ENCODE measurements around the gene PNLIPRP2. TPM values are rescaled to one million over a fixed set of nuclear protein-coding genes. Genes with fewer than 3 reads are reported as not detected.

Gene PNLIPRP2
- total RNA-seq, 1 experiment from 2014 or later = 0.24 TPM

DNA sequence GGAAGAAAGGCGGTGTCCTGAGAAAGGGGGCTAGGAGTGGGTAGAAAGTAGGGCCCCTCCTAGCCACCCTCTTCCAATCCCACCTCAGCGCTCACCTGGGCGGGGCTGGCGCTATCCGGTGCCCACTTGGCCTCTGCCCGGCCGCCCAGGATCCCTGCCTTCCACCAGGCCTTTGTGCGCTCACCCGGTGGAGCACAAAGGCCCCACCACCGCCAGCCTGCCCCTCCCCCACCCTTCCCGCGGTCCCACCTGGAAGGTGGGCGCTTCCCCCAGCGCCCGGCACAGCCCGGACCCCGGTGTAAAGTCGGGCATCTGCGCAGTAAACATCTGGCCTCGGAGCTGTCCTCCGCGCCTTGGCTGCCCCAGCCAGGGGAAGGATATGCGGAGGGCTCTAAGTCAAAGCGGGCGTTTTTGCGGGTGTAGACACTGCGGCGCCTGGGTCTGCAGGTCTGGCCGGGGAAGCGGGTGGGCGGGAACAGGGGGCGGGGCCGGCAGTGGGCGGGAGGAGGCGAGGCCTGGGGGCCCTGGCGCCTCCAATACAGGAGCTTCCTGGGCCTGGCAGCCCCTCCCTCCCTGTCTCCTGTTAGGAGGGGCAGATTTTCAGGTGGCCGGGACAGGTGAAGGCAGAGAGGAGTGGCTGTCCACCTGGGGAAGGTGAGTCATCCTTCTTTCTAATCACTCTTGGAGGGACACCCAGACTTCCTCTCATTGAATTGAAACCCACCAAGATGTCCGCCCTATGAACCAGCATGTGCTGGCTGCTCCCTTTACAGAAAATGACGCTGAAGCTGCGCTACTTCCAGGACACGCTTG, 49.3 kb downstream of the PNLIPRP2 start:
- H3K27ac Mint-ChIP-seq = peak overlapping the region; percentile 39 to 88 (median 77); a peak in 6 of 7 replicates

More for the DNA sequence above, 49.3 kb downstream of the PNLIPRP2 start:
- peak; percentile 97 for DNase-seq
- peak overlapping the region; percentile 73 to 85 for H3K4me3 Mint-ChIP-seq
- H3K79me1 ChIP-seq (ENCODE audit: insufficient read depth, low read depth, low read length, poor library complexity, severe bottlenecking) = no peaks in the 10 kb centered on the region
- H2AK5ac ChIP-seq (ENCODE audit: insufficient read length, low read length) = no peak overlapping the region
- H3K18ac ChIP-seq (ENCODE audit: insufficient read length, low read depth, low read length) = peak overlapping the region; percentile 80
- H2AFZ ChIP-seq (ENCODE audit: low read length) = no peak overlapping the region
- H3K23me2 ChIP-seq (ENCODE audit: insufficient read length, low read depth, low read length, poor library complexity, severe bottlenecking) = peaks cover 8% of the 10 kb centered on the region
- no peak overlapping the region for H2BK12ac ChIP-seq (ENCODE audit: insufficient read length, low read depth, low read length)
- H4K8ac ChIP-seq (replicated peaks; ENCODE audit: insufficient read length, low read depth, low read length) = no peak overlapping the region
- H2BK5ac ChIP-seq (ENCODE audit: insufficient read length, low read length) = no peak overlapping the region
- H3K4me1 Mint-ChIP-seq = peaks cover 23 to 29% of the 10 kb centered on the region in 2 experiments
- H3K9ac ChIP-seq (ENCODE audit: extremely low read depth, insufficient read length, low read length) = peak overlapping the region; percentile 57
- TF ChIP-seq, protein P1, sequence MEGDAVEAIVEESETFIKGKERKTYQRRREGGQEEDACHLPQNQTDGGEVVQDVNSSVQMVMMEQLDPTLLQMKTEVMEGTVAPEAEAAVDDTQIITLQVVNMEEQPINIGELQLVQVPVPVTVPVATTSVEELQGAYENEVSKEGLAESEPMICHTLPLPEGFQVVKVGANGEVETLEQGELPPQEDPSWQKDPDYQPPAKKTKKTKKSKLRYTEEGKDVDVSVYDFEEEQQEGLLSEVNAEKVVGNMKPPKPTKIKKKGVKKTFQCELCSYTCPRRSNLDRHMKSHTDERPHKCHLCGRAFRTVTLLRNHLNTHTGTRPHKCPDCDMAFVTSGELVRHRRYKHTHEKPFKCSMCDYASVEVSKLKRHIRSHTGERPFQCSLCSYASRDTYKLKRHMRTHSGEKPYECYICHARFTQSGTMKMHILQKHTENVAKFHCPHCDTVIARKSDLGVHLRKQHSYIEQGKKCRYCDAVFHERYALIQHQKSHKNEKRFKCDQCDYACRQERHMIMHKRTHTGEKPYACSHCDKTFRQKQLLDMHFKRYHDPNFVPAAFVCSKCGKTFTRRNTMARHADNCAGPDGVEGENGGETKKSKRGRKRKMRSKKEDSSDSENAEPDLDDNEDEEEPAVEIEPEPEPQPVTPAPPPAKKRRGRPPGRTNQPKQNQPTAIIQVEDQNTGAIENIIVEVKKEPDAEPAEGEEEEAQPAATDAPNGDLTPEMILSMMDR (conservative IDR thresholded peaks at IDR 0.05) = no peak
- H4K91ac ChIP-seq (ENCODE audit: insufficient read length, low read depth, low read length) = no peak overlapping the region
- H3K9me3 Mint-ChIP-seq = no peaks in the 10 kb centered on the region
- no peaks in the 10 kb centered on the region for H4K20me1 ChIP-seq (ENCODE audit: control insufficient read depth, insufficient read depth, insufficient read length)
- no peak overlapping the region for H3K56ac ChIP-seq (ENCODE audit: insufficient read length, low read depth, low read length)
- H4K5ac ChIP-seq (ENCODE audit: insufficient read length, low read depth, low read length) = no peak overlapping the region
- no peaks in the 10 kb centered on the region for H3K27me3 Mint-ChIP-seq (ENCODE audit: low read depth)
- H3K4ac ChIP-seq (ENCODE audit: low read depth, low read length) = no peak overlapping the region
- peaks cover 7% of the 10 kb centered on the region; the same call in 1 of the 2 replicates for H3K4me1 ChIP-seq (ENCODE audit: insufficient read depth, low read length)
- H2BK120ac ChIP-seq (ENCODE audit: low read depth, low read length, poor library complexity, severe bottlenecking) = no peak overlapping the region
- 0 out of 2 replicates have a peak, but pooled peaks cover 2% of the 10 kb centered on the region for H3K79me2 ChIP-seq (ENCODE audit: insufficient read depth, low read length)
- peak overlapping the region; percentile 91; the same call in 1 of the 2 replicates for H3K14ac ChIP-seq (ENCODE audit: insufficient read depth, low read length)
- H3K4me2 ChIP-seq (ENCODE audit: insufficient read depth, insufficient read length, low read length) = peak overlapping the region; percentile 56
- no peak overlapping the region for H3K27ac ChIP-seq (ENCODE audit: insufficient read length, low read depth, low read length)
- H3T11ph ChIP-seq (ENCODE audit: low read length) = no peak overlapping the region
- WGBS (ENCODE audit: extremely low coverage, insufficient read length, low lambda C conversion rate) = no CpG with 5 or more reads among the region's 41 CpGs
- H2BK20ac ChIP-seq (ENCODE audit: low read depth, low read length, poor library complexity, severe bottlenecking) = no peak overlapping the region
- no peaks in the 10 kb centered on the region for H3K9me3 ChIP-seq (ENCODE audit: control insufficient read depth, low read depth, low read length)
- no peaks in the 10 kb centered on the region for H3K27me3 ChIP-seq (ENCODE audit: insufficient read depth, low read length)
- H2BK15ac ChIP-seq (ENCODE audit: low read depth, low read length) = no peak overlapping the region
- H3K36me3 Mint-ChIP-seq (ENCODE audit: insufficient read depth in 1 of 3, low read depth in 3 of 3) = peaks cover 11 to 28% (median 26%) of the 10 kb centered on the region in 3 experiments; a peak in 6 of 7 replicates
- no peak overlapping the region for H3K23ac ChIP-seq (ENCODE audit: insufficient read length, low read depth, low read length)
